Esophagus (tissue), 2 donors: Measurements from ENCODE around the gene NXPH3. TPM values are rescaled to one million over a fixed set of nuclear protein-coding genes. Genes with fewer than 3 reads are reported as not detected.

ENCODE experiments used
- H3K27ac ChIP-seq, 2 donors: one replicate each; pipeline ENCODE4 v1.5.1; 2013; ENCODE audit warnings: low read depth in 2 of 2, mild to moderate bottlenecking in 2 of 2, inconsistent platforms in 1 of 2, low read length in 1 of 2, moderate library complexity in 1 of 2
- H3K27me3 ChIP-seq, 2 donors: one replicate each; pipeline ENCODE4 v1.6.1; 2013; ENCODE audit warnings: low read length in 2 of 2, control low read depth in 1 of 2, mild to moderate bottlenecking in 1 of 2; ENCODE audit not compliant: insufficient read depth in 2 of 2, control insufficient read depth in 1 of 2
- H3K36me3 ChIP-seq, 2 donors: one replicate each; pipeline ENCODE4 v1.6.1; 2013; ENCODE audit warnings: low read length in 1 of 2; ENCODE audit not compliant: control insufficient read depth in 2 of 2, insufficient read depth in 2 of 2
- H3K4me1 ChIP-seq, 2 donors: one replicate each; pipeline ENCODE4 v1.6.1; 2013; ENCODE audit warnings: low read length in 1 of 2; ENCODE audit not compliant: control insufficient read depth in 2 of 2, insufficient read depth in 2 of 2
- H3K4me3 ChIP-seq, 2 donors: one replicate each; pipeline ENCODE4 v1.5.1; 2013; ENCODE audit warnings: low read length in 2 of 2, mild to moderate bottlenecking in 2 of 2, low read depth in 1 of 2, moderate library complexity in 1 of 2
- H3K9me3 ChIP-seq, 2 donors: one replicate each; pipeline ENCODE4 v1.6.1; 2013; ENCODE audit warnings: mild to moderate bottlenecking in 2 of 2, low read depth in 1 of 2, low read length in 1 of 2, moderate library complexity in 1 of 2; ENCODE audit not compliant: control insufficient read depth in 2 of 2, insufficient read depth in 1 of 2
- WGBS, 2 donors: extraction: QIAGEN DNeasy Blood & Tissue Kit; methylation state at CpG; one replicate each; pipeline ENCODE4 v1.1.7; 2013; 5-methylcytosine and 5-hydroxymethylcytosine counted together
- polyA plus RNA-seq, 2 donors: library from polyadenylated mRNA; stranded (reverse); fragments of 200-250 nt; gene quantifications; one replicate each; pipeline ENCODE4 v1.2.3, GENCODE V29; 2013
- donor health status: healthy with polysubstance abuse.
- donor health status: Bipolar disorder and iron deficiency.

The NXPH3 gene
- polyA plus RNA-seq, 2 donors: 0.69 to 2.2 TPM

DNA sequence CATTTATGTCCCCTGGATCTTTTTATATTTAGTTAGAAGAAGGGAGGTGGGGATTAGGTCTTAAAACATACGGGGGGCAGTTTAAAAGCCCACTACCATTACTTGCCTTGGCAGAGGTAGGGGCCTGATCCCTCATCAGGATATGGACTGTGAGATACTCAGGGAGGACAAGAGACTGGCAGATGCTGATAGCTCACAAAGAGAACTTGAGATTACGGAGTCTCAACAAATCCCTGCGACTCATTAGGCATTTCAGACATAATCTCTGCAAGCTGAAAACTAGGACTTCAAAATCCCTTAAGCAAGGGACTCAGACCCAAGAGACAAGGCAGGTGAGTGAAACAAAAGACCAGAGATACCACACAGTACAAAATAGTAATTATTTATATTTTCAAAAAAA, 23.2 kb downstream of the NXPH3 start:
- H3K27ac ChIP-seq: no peak overlapping the region

DNA sequence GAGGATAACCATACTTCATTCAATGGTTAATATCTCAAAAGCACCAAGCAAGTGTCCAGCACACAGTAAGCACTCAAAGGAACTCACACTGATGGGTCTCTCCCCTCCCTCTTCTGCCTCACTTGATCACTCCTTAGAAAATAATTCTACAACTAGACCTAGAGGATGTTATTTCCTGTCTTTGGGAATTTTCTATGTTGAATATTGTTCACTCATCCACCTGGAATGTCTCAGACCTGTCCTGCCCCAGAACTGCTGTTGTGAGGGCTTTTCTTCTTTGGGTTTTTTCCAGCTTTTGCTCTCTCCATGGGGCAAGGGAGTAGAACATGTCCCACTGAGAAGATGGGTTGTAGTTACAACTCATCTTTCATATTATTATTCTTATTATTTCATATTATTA, 25.3 kb downstream of the NXPH3 start:
- Histone ChIP-seq H3K4me1 (no peaks in the 10 kb centered on the region), H3K27ac (no peak overlapping the region), H3K27me3 (no peaks in the 10 kb centered on the region), H3K9me3 (no peaks in the 10 kb centered on the region), H3K36me3 (peaks cover 7 to 19% of the 10 kb centered on the region in 2 donors), H3K4me3 (no peak overlapping the region)

More for the DNA sequence above, 23.2 kb downstream of the NXPH3 start:
- Histone ChIP-seq H3K27me3 (no peaks in the 10 kb centered on the region), H3K9me3 (no peaks in the 10 kb centered on the region), H3K36me3 (peaks cover 4 to 14% of the 10 kb centered on the region in 2 donors), H3K4me3 (no peak overlapping the region), H3K4me1 (no peaks in the 10 kb centered on the region)
- WGBS, 2 donors: 92% methylated on average over 3 of the region's 3 CpGs

DNA sequence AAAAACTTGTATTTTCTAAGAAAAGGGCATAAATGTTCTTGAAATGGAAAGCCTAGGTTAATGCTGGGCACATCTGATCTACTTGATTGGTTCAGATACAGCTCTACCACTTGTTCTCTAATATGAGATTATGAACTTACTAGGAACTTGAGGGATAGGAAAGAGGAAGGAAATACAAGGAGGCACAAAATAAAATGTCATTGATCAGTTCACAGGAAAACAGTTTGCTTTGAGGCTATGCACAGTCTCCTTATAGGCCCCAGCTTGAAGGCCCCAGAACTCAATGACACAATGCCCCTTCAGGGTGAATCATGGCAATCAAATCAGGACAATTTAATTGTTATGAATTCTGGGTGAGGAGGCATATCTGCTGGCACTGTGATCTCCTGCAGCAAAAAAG, 27.1 kb downstream of the NXPH3 start:
- Histone ChIP-seq H3K4me1 (no peaks in the 10 kb centered on the region), H3K27ac (no peak overlapping the region), H3K4me3 (no peak overlapping the region), H3K27me3 (no peaks in the 10 kb centered on the region), H3K36me3 (peaks cover 10 to 19% of the 10 kb centered on the region in 2 donors), H3K9me3 (no peaks in the 10 kb centered on the region)

DNA sequence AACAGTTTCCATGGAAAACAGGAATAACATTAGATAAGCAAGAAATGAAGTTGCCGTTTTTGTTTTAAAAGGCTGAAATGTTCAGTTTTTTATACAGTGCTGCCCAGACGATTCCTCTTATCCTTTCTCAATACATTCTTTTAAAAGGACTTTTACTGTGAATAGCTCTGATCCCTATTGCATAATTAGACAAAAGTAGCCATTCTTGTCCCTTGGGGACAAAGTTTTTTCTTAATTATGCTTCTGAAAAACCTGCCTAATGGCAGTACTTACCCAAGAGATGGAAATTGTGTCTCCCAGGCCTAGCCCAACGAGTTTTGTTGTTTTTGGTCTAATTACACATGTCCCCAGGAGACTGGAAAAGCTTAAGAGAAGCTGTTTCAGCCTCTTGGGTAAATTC, 27.6 kb downstream of the NXPH3 start:
- peaks cover 10 to 21% of the 10 kb centered on the region in 2 donors for H3K36me3 ChIP-seq
- no peaks in the 10 kb centered on the region for H3K9me3 ChIP-seq
- H3K27ac ChIP-seq: no peak overlapping the region
- no peaks in the 10 kb centered on the region for H3K27me3 ChIP-seq
- no peak overlapping the region for H3K4me3 ChIP-seq
- WGBS, 2 donors: 45 to 65% methylated on average over 3 of the region's 3 CpGs
- H3K4me1 ChIP-seq: no peaks in the 10 kb centered on the region

DNA sequence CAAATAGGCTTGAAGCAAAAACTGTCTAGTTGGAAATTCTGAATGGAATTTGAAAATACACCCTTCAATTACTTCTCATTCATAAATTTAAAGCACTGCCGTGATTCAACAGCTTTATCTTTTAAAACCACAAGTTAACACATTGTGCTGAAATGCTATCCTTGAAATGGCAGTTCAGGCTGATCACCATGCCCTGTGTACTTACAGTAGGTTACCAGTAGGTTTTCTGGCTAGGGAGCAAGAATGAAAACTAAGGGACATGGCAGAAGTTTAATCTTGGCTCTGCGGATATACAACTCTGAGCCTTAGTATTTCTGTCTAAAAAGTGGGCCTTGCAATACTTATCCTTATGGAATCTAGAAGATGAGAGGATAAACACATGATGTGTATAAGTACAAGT, 28.0 kb downstream of the NXPH3 start:
- 75 to 79% methylated on average over 2 of the region's 2 CpGs for WGBS, 2 donors
- peaks cover 10 to 21% of the 10 kb centered on the region in 2 donors for H3K36me3 ChIP-seq
- H3K27ac ChIP-seq: no peak overlapping the region

DNA sequence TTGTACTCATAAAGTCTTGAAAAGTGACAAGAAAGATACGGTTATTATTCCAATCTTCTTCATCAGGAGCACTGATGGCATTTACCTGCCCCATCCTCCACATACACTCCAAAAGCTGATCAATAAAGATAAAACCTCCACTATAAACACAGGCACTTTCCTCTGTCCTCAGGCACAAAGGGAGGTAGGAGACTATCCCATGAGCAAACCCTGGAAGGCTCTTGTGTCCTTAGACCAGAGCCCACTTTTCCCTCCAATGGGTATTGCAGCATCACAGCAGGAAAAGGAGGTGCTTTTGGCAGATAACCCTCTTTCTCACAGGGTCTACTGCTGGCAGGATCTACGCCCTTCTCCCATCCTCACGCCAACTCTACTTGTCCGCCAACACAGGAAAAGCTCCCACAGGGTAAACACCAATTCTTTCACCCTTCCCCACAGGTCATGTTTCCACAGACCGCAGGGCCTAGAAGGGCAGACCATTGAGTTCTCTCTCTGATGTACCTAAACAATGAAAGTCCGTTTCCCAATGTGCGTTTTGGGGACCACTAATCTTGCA, 28.7 kb downstream of the NXPH3 start:
- H3K27ac ChIP-seq: no peak overlapping the region
- H3K4me3 ChIP-seq: no peak overlapping the region
- H3K27me3 ChIP-seq: no peaks in the 10 kb centered on the region
- no peaks in the 10 kb centered on the region for H3K4me1 ChIP-seq
- no peaks in the 10 kb centered on the region for H3K9me3 ChIP-seq
- 89 to 94% methylated on average over 7 of the region's 7 CpGs for WGBS, 2 donors
- H3K36me3 ChIP-seq: peaks cover 10 to 20% of the 10 kb centered on the region in 2 donors

More for the DNA sequence above, 28.0 kb downstream of the NXPH3 start:
- Histone ChIP-seq H3K4me3 (no peak overlapping the region), H3K9me3 (no peaks in the 10 kb centered on the region), H3K27me3 (no peaks in the 10 kb centered on the region), H3K4me1 (no peaks in the 10 kb centered on the region)

DNA sequence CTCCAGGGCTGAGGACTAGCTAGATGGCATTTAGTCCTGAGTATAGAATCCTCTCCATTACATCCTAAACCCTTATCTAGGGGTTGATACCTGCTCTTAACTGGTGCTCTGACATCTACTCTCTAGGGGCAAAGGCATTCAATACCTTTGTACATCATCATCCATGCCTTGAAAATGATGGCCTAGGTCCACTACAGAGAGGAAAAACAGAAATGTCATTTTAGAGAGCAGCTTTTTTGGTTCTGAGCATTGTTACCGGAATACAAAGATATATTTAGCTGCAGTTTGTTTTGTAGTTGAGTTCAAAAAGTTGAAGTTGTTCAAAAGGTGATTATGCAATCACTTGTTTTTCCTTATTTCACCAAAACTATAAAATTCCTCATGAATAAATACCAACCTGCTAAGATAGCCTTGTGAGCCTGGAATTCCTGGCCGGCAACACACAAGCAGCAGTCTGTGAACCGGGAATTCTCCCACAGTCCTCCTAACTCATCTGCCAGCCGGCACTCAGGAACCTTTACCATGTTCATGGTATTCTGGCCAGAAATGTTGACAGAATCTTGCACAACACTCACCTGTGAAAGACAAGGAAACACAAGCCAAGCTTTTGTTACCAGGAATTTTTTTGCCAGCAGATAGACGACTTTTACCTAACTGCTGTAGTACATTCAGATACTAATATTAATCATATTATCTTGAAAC, 35.4 kb downstream of the NXPH3 start:
- H3K27ac ChIP-seq: peak overlapping the region in 1 of 2 donors; percentile 4
- H3K4me3 ChIP-seq: no peak overlapping the region
- no peaks in the 10 kb centered on the region for H3K27me3 ChIP-seq
- 60 to 64% methylated on average over 5 of the region's 5 CpGs for WGBS, 2 donors
- peaks cover 11 to 16% of the 10 kb centered on the region in 2 donors for H3K36me3 ChIP-seq
- no peaks in the 10 kb centered on the region for H3K4me1 ChIP-seq
- H3K9me3 ChIP-seq: no peaks in the 10 kb centered on the region

DNA sequence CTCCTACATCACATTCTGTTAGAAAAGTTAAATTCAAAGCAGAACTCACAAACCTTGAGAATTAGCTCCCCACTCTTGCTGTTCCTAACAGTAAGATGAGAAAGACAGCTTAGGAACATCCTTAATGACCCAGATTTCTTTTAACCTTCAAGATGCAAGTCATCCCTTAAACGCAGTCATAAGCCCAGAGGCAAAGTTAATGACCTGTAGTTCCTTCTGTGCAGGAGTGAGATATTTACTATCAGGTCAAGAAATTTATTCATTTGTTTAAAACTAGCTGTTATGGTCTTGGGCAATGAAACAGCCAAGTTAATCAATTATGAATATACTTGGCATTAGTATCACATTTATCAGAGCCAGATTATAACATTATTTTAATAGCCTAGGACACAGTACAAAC, 37.1 kb downstream of the NXPH3 start:
- Histone ChIP-seq H3K27me3 (no peaks in the 10 kb centered on the region), H3K4me1 (no peaks in the 10 kb centered on the region), H3K36me3 (peaks cover 9 to 13% of the 10 kb centered on the region in 2 donors), H3K9me3 (no peaks in the 10 kb centered on the region), H3K4me3 (no peak overlapping the region), H3K27ac (no peak overlapping the region)
- 46 to 55% methylated on average over 1 of the region's 1 CpG for WGBS, 2 donors

DNA sequence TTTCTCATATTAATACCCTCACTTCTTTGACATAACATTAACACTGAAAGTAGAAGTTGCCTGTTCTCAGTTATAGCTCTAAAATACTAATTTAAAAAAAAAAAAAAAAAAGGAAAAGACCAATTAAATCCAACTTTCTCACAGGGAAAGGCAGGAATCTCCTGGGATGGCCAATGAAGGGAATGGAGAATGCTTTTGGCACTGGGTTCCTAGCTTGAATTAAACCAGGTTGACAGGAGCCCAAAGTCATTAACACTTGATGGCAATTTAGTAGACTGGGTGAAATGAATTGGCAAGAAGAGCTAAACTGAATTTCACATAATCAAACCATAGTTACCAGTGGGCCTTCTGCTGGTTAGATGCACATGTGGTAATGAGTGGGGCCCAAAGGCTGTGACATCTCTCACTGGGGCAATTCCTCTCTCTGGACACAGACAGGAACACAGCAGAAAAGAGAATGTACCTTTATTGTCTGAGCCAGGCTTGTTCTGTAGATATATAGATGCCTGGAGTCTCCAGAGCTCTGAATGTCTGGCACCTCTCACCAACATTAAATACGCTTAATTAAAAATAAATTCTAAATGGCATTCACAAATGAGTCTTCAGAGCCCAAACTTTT, 37.6 kb downstream of the NXPH3 start:
- Histone ChIP-seq H3K36me3 (peaks cover 10 to 12% of the 10 kb centered on the region in 2 donors), H3K27ac (no peak overlapping the region), H3K9me3 (no peaks in the 10 kb centered on the region), H3K4me3 (no peak overlapping the region), H3K4me1 (no peaks in the 10 kb centered on the region), H3K27me3 (no peaks in the 10 kb centered on the region)
- 90 to 98% methylated on average over 1 of the region's 1 CpG for WGBS, 2 donors

DNA sequence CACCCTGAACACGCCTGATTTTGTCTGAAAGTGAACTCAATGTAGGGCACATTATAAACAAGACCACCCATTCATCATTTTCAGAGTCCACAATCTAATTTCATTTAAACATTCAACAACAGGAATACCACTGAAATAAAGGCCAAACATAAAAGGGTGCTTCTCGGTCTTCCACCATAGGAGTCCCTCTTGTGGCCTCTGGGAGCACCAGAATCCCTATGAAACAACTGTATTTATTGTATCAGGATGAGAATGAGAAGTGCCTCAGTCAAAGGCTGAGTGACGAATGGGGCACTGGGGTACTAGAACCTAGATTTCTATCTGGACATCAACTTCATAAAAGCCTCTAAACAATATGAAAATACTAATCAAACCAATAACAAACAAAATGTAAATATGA, 40.4 kb downstream of the NXPH3 start:
- peaks cover 11 to 14% of the 10 kb centered on the region in 2 donors for H3K36me3 ChIP-seq
- no peak overlapping the region for H3K27ac ChIP-seq
- 72 to 74% methylated on average over 3 of the region's 3 CpGs for WGBS, 2 donors
- no peaks in the 10 kb centered on the region for H3K9me3 ChIP-seq
- no peak overlapping the region for H3K4me3 ChIP-seq
- no peaks in the 10 kb centered on the region for H3K4me1 ChIP-seq
- H3K27me3 ChIP-seq: no peaks in the 10 kb centered on the region
